Heart left ventricle (tissue), 16 donors: Measurements from ENCODE around the gene COL11A2. TPM values are rescaled to one million over a fixed set of nuclear protein-coding genes. Genes with fewer than 3 reads are reported as not detected.

Experiments
- ATAC-seq, 4 donors: fragments of 200-7000 bp; cut with Tn5 transposase; one replicate each; pipeline ENCODE4 v1.9.1; 2020 to 2022; ENCODE audit warnings: moderate library complexity in 4 of 4, mild to moderate bottlenecking in 3 of 4, moderate number of reproducible peaks in 1 of 4
- DNase-seq, 5 donors: peaks; one replicate each; pipeline ENCODE4 v3.0.0-alpha.2; 2020
- H3K27ac ChIP-seq, 12 donors: fragments of 200-600 bp; sonication (generic) in 4 of 12; one replicate each; pipeline versions ENCODE4 v1.5.0 to v1.8.0; 2016 to 2022; ENCODE audit warnings: mild to moderate bottlenecking in 2 of 12
- H3K27me3 ChIP-seq, 9 donors: fragments of 200-600 bp; sonication (generic) in 2 of 9; one replicate each; pipeline versions ENCODE4 v1.5.1 to v1.8.0; 2016 to 2022; ENCODE audit warnings: mild to moderate bottlenecking in 3 of 9
- H3K36me3 ChIP-seq, 9 donors: fragments of 200-600 bp; sonication (generic) in 2 of 9; one replicate each; pipeline versions ENCODE4 v1.5.0 to v1.8.0; 2018 to 2022; ENCODE audit warnings: mild to moderate bottlenecking in 2 of 9
- H3K4me1 ChIP-seq, 12 donors: fragments of 200-600 bp; sonication (generic) in 4 of 12; one replicate each; pipeline versions ENCODE4 v1.5.0 to v1.8.0; 2016 to 2022; ENCODE audit warnings: mild to moderate bottlenecking in 3 of 12
- H3K4me3 ChIP-seq, 12 donors: fragments of 200-600 bp; sonication (generic) in 4 of 12; one replicate each; pipeline versions ENCODE4 v1.5.0 to v1.8.0; 2017 to 2022; ENCODE audit warnings: mild to moderate bottlenecking in 9 of 12, moderate library complexity in 4 of 12
- H3K9me3 ChIP-seq, 12 donors: fragments of 200-600 bp; sonication (generic) in 4 of 12; one replicate each; pipeline versions ENCODE4 v1.5.0 to v1.8.0; 2016 to 2022; ENCODE audit warnings: mild to moderate bottlenecking in 1 of 12
- POLR2A ChIP-seq, 2 donors: fragments of 450-650 bp; IDR thresholded peaks; one replicate each; pipeline ENCODE4 v1.6.1; 2017; ENCODE audit warnings: antibody characterized with exemption in 2 of 2, mild to moderate bottlenecking in 2 of 2, moderate library complexity in 2 of 2
- WGBS, 4 donors: extraction: QIAGEN DNeasy Blood & Tissue Kit in 2 of 4; methylation state at CpG; one replicate each; pipeline versions ENCODE4 v1.1.5 to v1.1.7; 2013 to 2018; 5-methylcytosine and 5-hydroxymethylcytosine counted together
- intact Hi-C, 10 donors: fragments of 100-400 bp; cut with DNase I; formaldehyde crosslinking; loops; one replicate each; pipeline versions ENCODE4 v1.11.1 to v1.14.2; 2022
- polyA plus RNA-seq, 2 donors: library from polyadenylated mRNA; stranded (reverse); fragments of 200-250 nt; gene quantifications; one replicate each; pipeline ENCODE4 v1.2.3, GENCODE V29; 2013
- total RNA-seq, 9 donors: library from RNA; depleted of rRNA in 2 of 9; stranded (reverse); fragments of >200 nt in 2 of 9; fragmentation: NEBNext Ultra II Directional in 3 of 9; extraction: Animal tissue kit (Norgen Biotek cat#: 25700) in 3 of 9; gene quantifications; one replicate each; pipeline versions ENCODE4 v1.1.0 to v1.2.4, GENCODE V29; 2016 to 2023
- TF ChIP-seq, protein P1 (sequence below), 12 donors: fragments of 200-600 bp; sonication (generic) in 4 of 12; IDR thresholded peaks; one replicate each; pipeline versions ENCODE4 v1.5.0 to v1.8.0; 2018 to 2022; ENCODE audit warnings: antibody characterized with exemption in 12 of 12, mild to moderate bottlenecking in 5 of 12
- donor health status: ischemic (EF 13 %, LVEDD 7.1; RV severe dilation, severe dysfunction).
- donor health status: healthy with polysubstance abuse.
- donor health status: DM: no; HTN: yes; CAD: no.
- donor health status: DM: no; HTN: no; CAD: no.
- donor health status: ischemic (EF 25% LVEDD 6.9; RV normal size, moderate dysfunction).
- donor health status: ischemic (EF 25% LVEDD 5.7; RV mildly dilated, moderate dysfunction).
- donor health status: healthy.
- donor health status: DM: yes; HTN: yes; CAD: no.
- donor health status: ischemic (EF 35%, LVEDD 5.7; RV mildly dilated, moderate dysfunction).
- donor health status: nonischemic (EF 11% LVEDD 7.7; RV severe dilation, severe dysfunction).
- donor health status: DM: yes; HTN: yes; CAD: no.
- donor health status: PGD.
- donor health status: ischemic (EF 29% LVEDD 5.4; RV normal size, mild dysfunction).
- donor health status: nonischemic (EF 23%, LVEDD 6.1; RV moderate dilation, normal function).

The COL11A2 gene
- total and polyA plus RNA-seq, 11 donors: 0.39 to 4.9 (median 0.93) TPM

DNA sequence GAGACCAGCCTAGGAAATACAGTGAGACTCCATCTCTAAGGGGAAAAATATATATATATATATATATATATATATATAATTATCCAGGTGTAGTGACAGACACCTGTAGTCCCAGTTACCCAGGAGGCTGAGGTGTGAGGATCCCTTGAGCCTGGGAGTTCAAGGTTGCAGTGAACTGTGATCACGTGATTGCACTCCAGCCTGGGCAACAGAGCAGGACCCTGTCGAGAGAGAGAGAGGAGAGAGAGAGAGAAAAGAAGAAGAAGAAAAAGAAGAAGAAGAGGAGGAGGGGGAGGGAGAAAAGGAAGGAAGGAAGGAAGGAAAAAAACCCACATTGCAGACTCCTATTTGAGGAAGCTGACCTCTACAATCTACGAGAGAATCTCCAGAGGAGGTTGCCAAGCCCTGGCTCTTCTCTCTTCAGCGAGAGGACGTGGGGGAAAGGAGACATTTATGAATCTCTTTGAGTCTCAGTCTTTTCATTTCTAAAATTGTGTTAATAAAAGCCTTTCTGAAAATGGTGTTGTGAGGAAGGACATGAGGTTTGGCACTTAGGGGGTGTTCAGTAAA, 49.7 kb downstream of the COL11A2 start:
- Histone ChIP-seq H3K27me3 (peaks cover 0 to 20% (median 4%) of the 10 kb centered on the region in 9 donors), H3K27ac (no peak overlapping the region), H3K4me1 (peaks cover 0 to 10% (median 0%) of the 10 kb centered on the region in 12 donors), H3K9me3 (no peaks in the 10 kb centered on the region), H3K4me3 (no peak overlapping the region), H3K36me3 (no peaks in the 10 kb centered on the region)
- 45 to 59% (median 52%) methylated on average over 5 of the region's 5 CpGs for WGBS, 4 donors
- ATAC-seq (no peak), DNase-seq (no peak)
- TF ChIP-seq, protein P1, sequence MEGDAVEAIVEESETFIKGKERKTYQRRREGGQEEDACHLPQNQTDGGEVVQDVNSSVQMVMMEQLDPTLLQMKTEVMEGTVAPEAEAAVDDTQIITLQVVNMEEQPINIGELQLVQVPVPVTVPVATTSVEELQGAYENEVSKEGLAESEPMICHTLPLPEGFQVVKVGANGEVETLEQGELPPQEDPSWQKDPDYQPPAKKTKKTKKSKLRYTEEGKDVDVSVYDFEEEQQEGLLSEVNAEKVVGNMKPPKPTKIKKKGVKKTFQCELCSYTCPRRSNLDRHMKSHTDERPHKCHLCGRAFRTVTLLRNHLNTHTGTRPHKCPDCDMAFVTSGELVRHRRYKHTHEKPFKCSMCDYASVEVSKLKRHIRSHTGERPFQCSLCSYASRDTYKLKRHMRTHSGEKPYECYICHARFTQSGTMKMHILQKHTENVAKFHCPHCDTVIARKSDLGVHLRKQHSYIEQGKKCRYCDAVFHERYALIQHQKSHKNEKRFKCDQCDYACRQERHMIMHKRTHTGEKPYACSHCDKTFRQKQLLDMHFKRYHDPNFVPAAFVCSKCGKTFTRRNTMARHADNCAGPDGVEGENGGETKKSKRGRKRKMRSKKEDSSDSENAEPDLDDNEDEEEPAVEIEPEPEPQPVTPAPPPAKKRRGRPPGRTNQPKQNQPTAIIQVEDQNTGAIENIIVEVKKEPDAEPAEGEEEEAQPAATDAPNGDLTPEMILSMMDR (IDR thresholded peaks at IDR 0.05): no peak
- no peak for TF ChIP-seq POLR2A (IDR thresholded peaks at IDR 0.05)
- intact Hi-C loops: loop anchor here in 1 of 10 donors (5.0 kb wide), 1 partner anchor 125 kb away; no protein-coding TSS in a partner anchor

DNA sequence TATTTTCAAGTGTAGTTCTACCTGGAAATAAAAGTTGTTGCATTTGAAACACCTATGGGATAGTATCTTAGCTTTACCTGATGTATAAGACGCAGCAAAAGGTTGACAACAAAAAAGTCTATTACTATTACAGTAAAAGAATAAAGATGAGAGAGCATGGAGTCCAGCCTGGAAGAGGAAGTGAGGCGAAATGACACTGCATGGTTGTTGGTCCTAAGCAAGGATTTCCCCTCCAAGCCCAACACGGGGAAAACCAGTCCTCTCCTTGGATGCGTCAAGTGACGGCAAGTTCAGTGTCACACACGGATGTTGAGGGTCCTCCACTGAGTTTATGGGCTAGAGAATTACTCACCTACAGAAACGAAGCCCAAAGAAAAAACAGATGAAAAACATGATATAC, 51.7 kb downstream of the COL11A2 start:
- no peak for DNase-seq
- 70 to 84% (median 76%) methylated on average over 7 of the region's 7 CpGs for WGBS, 4 donors
- no peak overlapping the region for H3K4me3 ChIP-seq
- TF ChIP-seq, protein P1 (IDR thresholded peaks at IDR 0.05): no peak
- no peak for TF ChIP-seq POLR2A (IDR thresholded peaks at IDR 0.05)
- no peak overlapping the region for H3K27ac ChIP-seq
- peaks cover 0 to 20% (median 4%) of the 10 kb centered on the region in 9 donors for H3K27me3 ChIP-seq
- intact Hi-C loops: loop anchor here in 1 of 10 donors (5.0 kb wide), 1 partner anchor 123 kb away; no protein-coding TSS in a partner anchor
- ATAC-seq: no peak
- peaks cover 0 to 10% (median 0%) of the 10 kb centered on the region in 12 donors for H3K4me1 ChIP-seq
- H3K36me3 ChIP-seq: no peaks in the 10 kb centered on the region
- H3K9me3 ChIP-seq: no peaks in the 10 kb centered on the region

DNA sequence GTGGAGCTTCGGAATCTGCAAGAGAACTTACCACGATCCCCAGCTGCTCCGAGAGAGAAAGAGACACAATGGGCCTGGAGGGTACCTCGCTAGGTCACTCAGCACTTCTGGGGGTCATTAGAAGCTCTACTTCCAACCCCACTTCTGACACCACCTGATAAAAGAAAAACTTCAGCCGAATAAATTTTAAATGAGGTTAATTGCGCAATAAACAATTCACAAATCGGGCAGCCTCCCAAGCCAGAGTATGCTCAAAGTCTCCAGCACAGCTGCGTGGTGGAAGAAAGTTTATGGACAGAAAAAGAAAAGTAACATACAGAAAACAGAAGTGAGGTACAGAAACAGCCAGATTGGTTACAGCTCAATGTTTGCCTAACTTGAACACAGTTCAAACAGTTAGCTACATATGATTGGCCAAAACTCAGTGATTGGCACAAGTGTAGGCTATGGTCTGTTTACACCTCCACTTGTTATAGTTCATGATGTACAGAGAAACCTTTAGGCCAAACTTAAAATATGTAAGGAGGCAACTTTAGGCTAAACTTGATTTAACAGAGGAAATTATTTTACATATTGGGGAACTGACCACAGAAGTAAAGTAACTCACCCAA, 52.6 kb downstream of the COL11A2 start:
- Histone ChIP-seq H3K9me3 (no peaks in the 10 kb centered on the region), H3K36me3 (no peaks in the 10 kb centered on the region), H3K4me1 (peaks cover 0 to 9% (median 0%) of the 10 kb centered on the region in 12 donors), H3K4me3 (no peak overlapping the region), H3K27ac (no peak overlapping the region), H3K27me3 (peaks cover 0 to 20% (median 4%) of the 10 kb centered on the region in 9 donors)
- TF ChIP-seq POLR2A (IDR thresholded peaks at IDR 0.05): no peak
- TF ChIP-seq, protein P1 (IDR thresholded peaks at IDR 0.05): no peak
- WGBS, 4 donors: 76 to 85% (median 82%) methylated on average over 8 of the region's 8 CpGs
- ATAC-seq: no peak
- intact Hi-C loops: loop anchor here in 1 of 10 donors (5.0 kb wide), 1 partner anchor 122 kb away; no protein-coding TSS in a partner anchor
- DNase-seq: no peak

- H3K36me3 ChIP-seq: no peaks in the 10 kb centered on the region
- peaks cover 0 to 10% (median 0%) of the 10 kb centered on the region in 9 donors for H3K27me3 ChIP-seq
- no peaks in the 10 kb centered on the region for H3K4me1 ChIP-seq
- H3K4me3 ChIP-seq: no peak overlapping the region
- 44 to 66% (median 60%) methylated on average over 4 of the region's 4 CpGs for whole genome bisulfite sequencing, 4 donors
- no peak for TF ChIP-seq POLR2A (IDR thresholded peaks at IDR 0.05)
- TF ChIP-seq, protein P1 (IDR thresholded peaks at IDR 0.05): no peak
- intact Hi-C loops: no loop called here
- ATAC-seq (no peak), DNase-seq (no peak)
- H3K9me3 ChIP-seq: no peaks in the 10 kb centered on the region
- H3K27ac ChIP-seq: no peak overlapping the region
These were observed 55.9 kb downstream of the COL11A2 start for GRCh38 chr6:33136310-33136900.
